ENCODE data around the gene MRPS26.

Gene MRPS26

DNA sequence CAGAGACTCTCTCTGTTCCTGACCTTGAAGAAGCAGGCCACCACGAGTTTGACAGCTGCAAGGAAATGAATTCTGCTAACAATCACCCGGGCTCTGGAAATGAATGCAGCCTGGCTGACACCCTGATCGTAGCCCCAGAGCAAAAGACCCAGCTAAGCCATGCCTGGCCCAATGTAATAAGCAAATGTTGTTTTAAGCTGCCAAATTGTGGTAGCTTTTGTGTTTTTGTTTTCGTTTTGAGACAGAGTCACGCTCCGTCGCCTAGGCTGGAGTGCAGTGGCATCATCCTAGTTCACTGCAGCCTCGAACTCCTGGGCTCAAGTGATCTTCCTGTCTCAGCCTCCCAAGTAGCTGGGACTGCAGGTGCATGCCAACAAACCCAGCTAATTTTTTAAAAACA is 22.2 kb downstream of the MRPS26 start:
- Histone ChIP-seq H4K20me1 (ENCODE audit: insufficient read depth, low read length) (no peaks in the 10 kb centered on the region), H3K27me3 (ENCODE audit: low read depth, low read length) (no peaks in the 10 kb centered on the region), H3K4me1 (ENCODE audit: low read length) (peaks cover 22% of the 10 kb centered on the region), H3K4me2 (ENCODE audit: low read length) (peak overlapping the region; percentile 11; the same call in 1 of the 2 replicates), H3K27ac (ENCODE audit: low read length) (no peak overlapping the region), H3K4me3 (ENCODE audit: low read length) (no peak overlapping the region), H3K79me2 (ENCODE audit: low read length) (no peaks in the 10 kb centered on the region), H2AFZ (ENCODE audit: low read depth, low read length) (no peak overlapping the region), H3K36me3 (replicated peaks; ENCODE audit: low read depth, low read length) (no peaks in the 10 kb centered on the region), H3K9me3 (ENCODE audit: insufficient read depth, low read length) (no peaks in the 10 kb centered on the region), H3K9ac (ENCODE audit: low read length) (no peak overlapping the region)
- no peak for TF ChIP-seq EZH2phosphoT487 (IDR thresholded peaks at IDR 0.05; ENCODE audit: low read depth)
- TF ChIP-seq, protein P1, sequence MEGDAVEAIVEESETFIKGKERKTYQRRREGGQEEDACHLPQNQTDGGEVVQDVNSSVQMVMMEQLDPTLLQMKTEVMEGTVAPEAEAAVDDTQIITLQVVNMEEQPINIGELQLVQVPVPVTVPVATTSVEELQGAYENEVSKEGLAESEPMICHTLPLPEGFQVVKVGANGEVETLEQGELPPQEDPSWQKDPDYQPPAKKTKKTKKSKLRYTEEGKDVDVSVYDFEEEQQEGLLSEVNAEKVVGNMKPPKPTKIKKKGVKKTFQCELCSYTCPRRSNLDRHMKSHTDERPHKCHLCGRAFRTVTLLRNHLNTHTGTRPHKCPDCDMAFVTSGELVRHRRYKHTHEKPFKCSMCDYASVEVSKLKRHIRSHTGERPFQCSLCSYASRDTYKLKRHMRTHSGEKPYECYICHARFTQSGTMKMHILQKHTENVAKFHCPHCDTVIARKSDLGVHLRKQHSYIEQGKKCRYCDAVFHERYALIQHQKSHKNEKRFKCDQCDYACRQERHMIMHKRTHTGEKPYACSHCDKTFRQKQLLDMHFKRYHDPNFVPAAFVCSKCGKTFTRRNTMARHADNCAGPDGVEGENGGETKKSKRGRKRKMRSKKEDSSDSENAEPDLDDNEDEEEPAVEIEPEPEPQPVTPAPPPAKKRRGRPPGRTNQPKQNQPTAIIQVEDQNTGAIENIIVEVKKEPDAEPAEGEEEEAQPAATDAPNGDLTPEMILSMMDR (IDR thresholded peaks at IDR 0.05; ENCODE audit: low read depth, low read length), result no peak

DNA sequence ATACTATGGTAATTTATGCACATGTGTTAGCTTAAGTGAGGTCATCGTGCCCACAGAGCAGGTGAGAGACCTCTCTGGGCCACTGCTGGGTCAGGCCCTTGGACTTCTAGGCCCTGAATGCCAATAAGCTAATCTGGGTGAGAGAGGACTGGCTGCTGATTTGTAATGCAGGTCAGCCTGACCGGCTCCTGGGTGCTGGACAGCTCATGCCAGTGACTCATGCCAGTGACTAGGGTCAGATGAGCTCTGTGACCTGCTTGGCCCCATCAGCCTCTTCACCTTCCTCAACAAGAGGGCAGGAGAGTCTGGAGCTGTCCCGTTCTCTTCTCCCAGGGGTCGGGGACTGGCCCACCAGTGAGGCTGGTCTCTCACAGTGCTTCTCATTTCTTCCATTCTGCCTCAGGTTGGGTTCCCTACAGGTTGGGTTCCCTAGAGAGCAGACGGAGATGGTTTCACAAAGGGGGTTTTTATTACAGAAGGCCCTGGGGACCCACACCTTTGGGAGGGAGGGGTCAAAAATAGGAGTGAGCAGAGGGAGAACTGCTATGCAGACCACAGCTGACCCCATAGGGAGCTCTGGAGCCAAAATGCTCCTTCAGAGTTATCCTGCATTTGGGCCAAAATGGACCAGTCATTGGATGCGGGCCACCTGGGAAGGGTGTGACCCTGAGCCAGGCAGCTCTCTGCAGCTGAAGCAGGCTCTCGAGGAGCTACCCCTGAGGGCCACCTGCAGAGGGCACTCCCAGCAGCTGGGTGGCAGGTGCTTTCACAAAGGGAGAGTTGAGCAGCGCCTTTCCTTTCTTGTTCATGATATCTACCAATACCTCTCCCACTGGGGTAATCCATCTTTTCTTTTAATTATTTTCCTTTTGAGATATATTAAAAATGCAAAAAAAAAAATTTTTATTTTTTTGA is 23.4 kb downstream of the MRPS26 start:
- Histone ChIP-seq H4K20me1 (ENCODE audit: insufficient read depth, low read length) (no peaks in the 10 kb centered on the region), H3K9me3 (ENCODE audit: insufficient read depth, low read length) (no peaks in the 10 kb centered on the region), H3K36me3 (replicated peaks; ENCODE audit: low read depth, low read length) (no peaks in the 10 kb centered on the region), H3K4me2 (ENCODE audit: low read length) (no peak overlapping the region), H3K27me3 (ENCODE audit: low read depth, low read length) (no peaks in the 10 kb centered on the region), H2AFZ (ENCODE audit: low read depth, low read length) (no peak overlapping the region), H3K4me1 (ENCODE audit: low read length) (peaks cover 18% of the 10 kb centered on the region), H3K79me2 (ENCODE audit: low read length) (no peaks in the 10 kb centered on the region), H3K4me3 (ENCODE audit: low read length) (no peak overlapping the region), H3K27ac (ENCODE audit: low read length) (no peak overlapping the region), H3K9ac (ENCODE audit: low read length) (no peak overlapping the region)
- TF ChIP-seq, protein P1 (IDR thresholded peaks at IDR 0.05; ENCODE audit: low read depth, low read length), result peak; percentile 35
- TF ChIP-seq EZH2phosphoT487 (IDR thresholded peaks at IDR 0.05; ENCODE audit: low read depth), result no peak

DNA sequence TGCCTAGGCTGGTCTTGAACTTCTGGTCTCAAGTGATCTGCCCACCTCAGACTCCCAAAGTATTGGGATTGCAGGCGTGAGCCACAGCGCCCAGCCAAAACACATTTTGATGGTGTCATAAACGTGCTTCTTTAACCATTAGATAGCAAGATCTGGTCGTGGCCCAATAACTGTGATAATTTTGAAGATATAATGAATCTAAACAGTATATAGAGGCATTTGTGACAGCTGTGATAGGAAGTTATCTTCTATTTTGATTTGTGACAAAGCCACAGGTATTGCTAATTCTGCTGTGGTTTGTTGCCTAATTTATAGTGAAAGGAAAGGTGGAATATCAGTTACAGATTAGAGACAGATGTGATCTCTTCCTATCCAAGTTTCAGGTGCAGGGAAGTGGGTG is 24.9 kb downstream of the MRPS26 start:
- Histone ChIP-seq H2AFZ (ENCODE audit: low read depth, low read length) (no peak overlapping the region), H3K4me3 (ENCODE audit: low read length) (no peak overlapping the region), H3K27me3 (ENCODE audit: low read depth, low read length) (no peaks in the 10 kb centered on the region), H3K4me2 (ENCODE audit: low read length) (no peak overlapping the region), H4K20me1 (ENCODE audit: insufficient read depth, low read length) (no peaks in the 10 kb centered on the region), H3K9ac (ENCODE audit: low read length) (no peak overlapping the region), H3K36me3 (replicated peaks; ENCODE audit: low read depth, low read length) (no peaks in the 10 kb centered on the region), H3K9me3 (ENCODE audit: insufficient read depth, low read length) (no peaks in the 10 kb centered on the region), H3K27ac (ENCODE audit: low read length) (no peak overlapping the region), H3K79me2 (ENCODE audit: low read length) (no peaks in the 10 kb centered on the region), H3K4me1 (ENCODE audit: low read length) (peaks cover 6% of the 10 kb centered on the region)
- TF ChIP-seq, protein P1 (IDR thresholded peaks at IDR 0.05; ENCODE audit: low read depth, low read length), result no peak
- no peak for TF ChIP-seq EZH2phosphoT487 (IDR thresholded peaks at IDR 0.05; ENCODE audit: low read depth)

GRCh38 chr20:3071266-3071609 is 25.4 kb downstream of the MRPS26 start:
- no peaks in the 10 kb centered on the region for H3K36me3 ChIP-seq (replicated peaks; ENCODE audit: low read depth, low read length)
- H3K4me3 ChIP-seq (ENCODE audit: low read length), result no peak overlapping the region
- H3K9ac ChIP-seq (ENCODE audit: low read length), result no peak overlapping the region
- H3K4me2 ChIP-seq (ENCODE audit: low read length), result no peak overlapping the region
- H4K20me1 ChIP-seq (ENCODE audit: insufficient read depth, low read length), result no peaks in the 10 kb centered on the region
- no peak overlapping the region for H2AFZ ChIP-seq (ENCODE audit: low read depth, low read length)
- H3K27ac ChIP-seq (ENCODE audit: low read length), result no peak overlapping the region
- TF ChIP-seq, protein P1 (IDR thresholded peaks at IDR 0.05; ENCODE audit: low read depth, low read length), result no peak
- TF ChIP-seq EZH2phosphoT487 (IDR thresholded peaks at IDR 0.05; ENCODE audit: low read depth), result no peak
- H3K79me2 ChIP-seq (ENCODE audit: low read length), result no peaks in the 10 kb centered on the region
- H3K4me1 ChIP-seq (ENCODE audit: low read length), result peaks cover 6% of the 10 kb centered on the region
- no peaks in the 10 kb centered on the region for H3K27me3 ChIP-seq (ENCODE audit: low read depth, low read length)
- no peaks in the 10 kb centered on the region for H3K9me3 ChIP-seq (ENCODE audit: insufficient read depth, low read length)
